ENCODE data around the gene PRRX1.

The PRRX1 gene

GRCh38 chr1:170692866-170693575 is 29.1 kb downstream of the PRRX1 start:
- DNase-seq: no peak

- no peak for DNase-seq
Measured at GRCh38 chr1:170694172-170694926, 30.4 kb downstream of the PRRX1 start.

GRCh38 chr1:170695955-170696590 is 32.1 kb downstream of the PRRX1 start:
- DNase-seq: no peak

- no peak for DNase-seq
Measured at GRCh38 chr1:170696591-170697290, 32.8 kb downstream of the PRRX1 start.

GRCh38 chr1:170697316-170697715 is 33.4 kb downstream of the PRRX1 start:
- no peak for DNase-seq

- DNase-seq: no peak
Measured at GRCh38 chr1:170698301-170699275, 34.7 kb downstream of the PRRX1 start.

- DNase-seq: no peak
Measured at GRCh38 chr1:170699696-170700095, 35.8 kb downstream of the PRRX1 start.

GRCh38 chr1:170700842-170701615 is 37.1 kb downstream of the PRRX1 start:
- DNase-seq: no peak

GRCh38 chr1:170701962-170702361 is 38.0 kb downstream of the PRRX1 start:
- no peak for DNase-seq

- no peak for DNase-seq
Measured at GRCh38 chr1:170703591-170703990, 39.7 kb downstream of the PRRX1 start.

GRCh38 chr1:170704256-170704655 is 40.3 kb downstream of the PRRX1 start:
- DNase-seq: no peak

GRCh38 chr1:170705981-170706380 is 42.0 kb downstream of the PRRX1 start:
- no peak for DNase-seq

- no peak for DNase-seq
Measured at GRCh38 chr1:170707117-170707516, 43.2 kb downstream of the PRRX1 start.

- DNase-seq: no peak
Measured at GRCh38 chr1:170707959-170708655, 44.2 kb downstream of the PRRX1 start.

- no peak for DNase-seq
Measured at GRCh38 chr1:170711682-170712081, 47.8 kb downstream of the PRRX1 start.

- DNase-seq: no peak
Measured at GRCh38 chr1:170714163-170714562, 50.2 kb downstream of the PRRX1 start.

- DNase-seq: no peak
Measured at GRCh38 chr1:170714938-170715337, 51.0 kb downstream of the PRRX1 start.

GRCh38 chr1:170716835-170717429 is 53.0 kb downstream of the PRRX1 start:
- no peak for DNase-seq

- DNase-seq: no peak
Measured at GRCh38 chr1:170720661-170721060, 56.7 kb downstream of the PRRX1 start.

- no peak for DNase-seq
Measured at GRCh38 chr1:170721621-170722020, 57.7 kb downstream of the PRRX1 start.
